Stimulated activated CD4-positive, alpha-beta T cell treated with anti-CD3 and anti-CD28 coated beads, Interleukin-15, amount 100 ng/mL, for 24 hours (primary cell): ENCODE data around the gene WNT3A.
"Not testable (repeated sequence)": the region's sequence is repeated elsewhere in the genome, so short reads cannot be mapped to it uniquely, and the experiment has no call there.

ENCODE experiments used
- DNase-seq: peaks from one replicate; pipeline ENCODE4 v3.0.0-alpha.2; 2020

Gene WNT3A

DNA sequence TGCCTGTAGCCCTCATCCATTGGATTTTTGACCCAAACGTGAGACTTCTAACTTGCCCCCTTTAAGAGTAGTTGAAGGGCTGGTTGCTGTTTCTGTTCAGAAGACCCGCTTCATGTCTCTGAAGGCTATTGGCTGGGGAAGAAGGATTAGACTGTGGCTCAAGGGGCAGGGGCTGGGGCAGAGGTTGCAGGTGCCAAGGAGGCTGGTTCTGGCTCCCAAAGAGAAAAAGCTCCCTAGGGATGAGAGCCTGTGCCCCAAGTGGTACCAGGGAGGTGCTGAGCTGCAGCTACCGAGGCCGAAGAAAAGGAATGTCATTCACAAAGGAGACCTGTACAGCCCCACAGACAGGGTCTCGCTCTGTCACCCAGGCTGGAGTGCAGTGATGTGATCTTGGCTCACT lies 5.8 kb downstream of the WNT3A start:
- no peak for DNase-seq

DNA sequence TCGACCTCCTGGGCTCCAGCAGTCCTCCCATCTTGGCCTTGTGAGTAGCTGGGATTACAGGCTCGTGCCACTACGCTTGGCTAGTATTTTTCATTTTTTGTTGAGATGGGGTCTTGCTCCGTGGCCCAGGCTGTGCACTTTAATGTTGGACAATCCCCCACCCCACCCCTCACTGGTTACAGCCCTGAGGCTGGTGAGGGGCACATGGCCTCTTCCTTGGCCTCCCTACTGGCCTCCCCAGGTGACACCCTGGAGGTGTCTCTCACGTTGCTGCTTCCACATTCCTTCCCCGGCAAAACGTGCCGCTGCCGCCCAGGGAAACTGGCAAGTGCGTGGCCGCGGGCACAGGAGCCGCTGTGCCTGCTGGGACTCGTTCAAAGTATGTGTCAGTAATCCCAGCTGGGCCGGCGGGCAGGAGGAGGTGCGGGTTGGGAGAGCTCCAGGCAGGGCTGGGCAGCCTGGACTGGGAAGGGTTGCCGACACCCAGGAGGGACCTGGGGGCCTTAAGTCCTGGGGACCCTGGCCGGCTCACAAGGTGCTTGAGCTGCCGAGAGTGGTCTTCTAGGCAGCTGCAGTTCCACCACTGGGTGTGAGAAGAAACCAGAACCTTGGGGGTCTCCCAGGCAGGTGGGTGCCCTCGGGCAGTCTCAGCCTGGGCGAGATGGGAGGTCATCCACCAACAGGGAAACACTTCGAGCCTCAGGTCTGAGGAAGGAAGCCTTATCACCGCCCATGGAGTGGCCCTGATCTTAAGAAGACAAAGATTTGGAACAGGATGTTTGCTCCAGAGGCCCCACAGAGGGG lies 6.5 kb downstream of the WNT3A start:
- no peak for DNase-seq

DNA sequence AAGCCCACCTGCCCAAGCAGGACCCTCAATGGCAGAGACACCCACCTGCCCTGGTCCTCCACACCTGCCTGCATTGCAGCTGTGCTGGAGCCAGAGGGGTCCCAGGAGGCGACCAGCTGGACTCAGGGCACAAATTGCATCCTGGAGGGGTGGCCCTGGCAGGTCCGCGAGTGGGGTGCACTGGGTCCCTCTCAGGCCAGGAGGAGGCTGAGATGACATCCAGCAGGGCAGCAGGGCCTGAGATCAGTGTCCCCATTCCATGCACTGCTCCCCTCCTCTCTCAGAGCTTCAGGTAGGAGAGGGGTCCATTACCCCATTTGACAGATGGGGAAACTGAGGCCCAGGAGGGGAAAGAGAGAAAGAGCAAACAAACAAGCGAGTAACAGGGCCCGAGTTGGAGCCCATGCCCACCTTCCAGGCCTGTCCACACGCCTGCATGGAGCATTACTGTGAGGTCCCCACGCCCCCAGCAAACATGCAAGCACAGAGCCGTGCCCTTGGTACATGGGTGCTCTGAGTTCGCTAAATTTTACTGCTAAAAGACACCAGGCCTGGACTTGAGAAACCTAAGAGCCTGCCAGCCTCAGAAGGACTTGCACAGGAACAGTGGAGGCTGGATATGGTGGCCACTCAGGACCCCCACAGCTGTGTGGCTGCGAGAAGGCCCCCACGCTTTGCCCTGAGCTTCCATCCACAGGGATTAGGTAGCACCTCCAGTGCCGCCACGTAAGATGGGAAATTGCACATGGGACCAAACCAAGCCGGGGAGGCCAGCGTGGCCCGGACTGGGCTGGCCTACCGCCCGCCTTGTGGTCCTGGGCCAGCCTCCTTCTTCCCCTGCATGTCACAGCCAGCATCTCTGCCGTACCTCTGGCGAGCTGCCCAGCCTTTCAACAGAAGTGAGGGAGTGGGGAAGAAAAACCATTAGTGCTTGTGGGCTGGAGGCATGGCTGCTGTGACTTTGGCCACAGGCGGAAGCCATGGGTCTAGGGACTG lies 7.4 kb downstream of the WNT3A start:
- DNase-seq = no peak

DNA sequence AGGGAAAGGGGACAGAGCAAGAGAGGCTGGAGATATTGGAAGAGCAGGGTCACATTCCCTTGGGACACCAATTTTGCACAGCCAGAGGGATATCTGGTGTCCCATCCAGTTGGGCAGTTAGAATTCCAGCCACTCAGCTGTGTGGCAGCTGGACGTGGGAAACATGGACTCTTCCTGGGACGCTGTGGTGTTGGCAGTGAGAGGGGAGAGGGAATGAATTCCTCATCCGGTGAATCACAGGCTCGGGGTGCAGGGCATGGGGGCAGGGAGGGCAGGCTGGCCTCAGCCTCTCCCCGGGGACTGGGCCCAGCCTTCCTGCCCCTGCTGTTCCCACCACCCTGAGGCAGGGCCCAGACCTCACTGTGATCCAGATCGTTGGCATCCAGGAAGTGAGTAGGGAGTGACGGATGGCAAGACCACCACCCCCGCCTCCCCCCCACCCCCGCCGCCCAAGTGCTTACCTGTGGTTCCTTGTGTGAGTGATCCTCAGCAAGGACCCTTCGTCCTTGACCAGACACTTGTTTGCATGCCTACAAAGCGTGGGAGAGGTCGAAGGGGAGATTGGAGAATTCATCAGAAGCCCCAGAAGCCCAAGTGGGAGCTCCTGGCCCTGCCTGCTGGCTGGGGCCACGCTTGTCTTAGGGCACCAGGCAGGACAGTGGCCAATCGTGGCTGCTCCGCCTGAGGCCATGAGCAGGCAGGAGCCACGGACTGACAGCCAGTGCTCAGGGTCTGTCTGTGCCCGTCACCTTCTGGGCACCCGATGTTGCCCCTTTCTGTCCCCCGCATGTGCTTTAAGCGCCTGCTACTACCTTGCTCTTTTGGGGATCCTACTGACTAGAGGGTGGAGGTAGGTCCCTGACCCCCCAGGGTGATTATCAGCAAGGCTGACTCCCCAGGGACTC lies 8.7 kb downstream of the WNT3A start:
- DNase-seq = no peak

DNA sequence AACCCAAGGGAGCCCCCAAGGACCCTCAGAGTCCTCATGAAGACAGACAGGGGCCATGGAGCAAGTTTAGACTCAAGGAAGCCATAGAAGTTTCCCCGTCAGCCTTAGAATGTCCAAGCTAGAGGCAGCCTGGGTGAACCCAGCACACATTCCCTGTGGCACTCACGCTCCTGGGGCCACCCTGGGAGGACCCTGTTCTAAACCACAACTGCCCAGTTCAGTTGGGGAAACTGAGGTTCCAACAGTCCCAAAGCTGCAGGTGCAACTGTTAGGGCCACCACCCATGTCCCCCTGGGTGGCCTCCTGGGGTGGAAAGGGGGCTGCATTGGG lies 9.3 kb downstream of the WNT3A start:
- no peak for DNase-seq

DNA sequence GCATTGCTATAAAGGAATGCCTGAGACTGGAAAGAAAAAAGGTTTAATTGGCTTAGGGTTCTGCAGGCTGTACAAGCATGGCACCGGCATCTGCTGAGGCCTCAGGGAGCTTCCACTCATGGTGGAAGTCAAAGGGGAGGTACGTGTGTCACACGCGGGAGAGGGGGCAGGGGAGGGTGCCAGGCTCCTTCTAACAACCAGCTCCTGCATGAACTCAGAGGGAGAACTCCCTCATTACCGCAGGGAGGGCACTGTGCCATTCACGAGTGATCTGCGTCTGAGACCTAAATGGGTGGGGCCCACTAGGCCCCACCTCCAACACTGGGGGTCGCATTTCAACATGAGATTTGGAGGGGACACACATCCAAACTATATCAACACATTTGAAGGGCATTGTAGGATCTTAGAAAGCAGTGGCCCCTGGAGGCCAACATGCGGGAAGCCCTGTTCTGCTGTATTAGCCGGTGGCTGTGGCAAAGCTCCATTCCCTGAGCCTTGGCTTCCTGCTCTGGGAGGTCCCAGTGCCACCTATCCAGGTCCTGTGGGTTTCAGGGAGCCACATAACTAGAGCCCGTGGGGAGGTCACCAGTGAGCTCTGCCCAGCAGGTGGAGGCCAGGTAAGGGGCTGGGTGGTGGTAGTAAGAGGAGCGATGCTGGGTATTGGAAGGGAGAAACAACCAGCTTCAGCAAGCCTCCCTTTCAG lies 10.0 kb downstream of the WNT3A start:
- DNase-seq = no peak

DNA sequence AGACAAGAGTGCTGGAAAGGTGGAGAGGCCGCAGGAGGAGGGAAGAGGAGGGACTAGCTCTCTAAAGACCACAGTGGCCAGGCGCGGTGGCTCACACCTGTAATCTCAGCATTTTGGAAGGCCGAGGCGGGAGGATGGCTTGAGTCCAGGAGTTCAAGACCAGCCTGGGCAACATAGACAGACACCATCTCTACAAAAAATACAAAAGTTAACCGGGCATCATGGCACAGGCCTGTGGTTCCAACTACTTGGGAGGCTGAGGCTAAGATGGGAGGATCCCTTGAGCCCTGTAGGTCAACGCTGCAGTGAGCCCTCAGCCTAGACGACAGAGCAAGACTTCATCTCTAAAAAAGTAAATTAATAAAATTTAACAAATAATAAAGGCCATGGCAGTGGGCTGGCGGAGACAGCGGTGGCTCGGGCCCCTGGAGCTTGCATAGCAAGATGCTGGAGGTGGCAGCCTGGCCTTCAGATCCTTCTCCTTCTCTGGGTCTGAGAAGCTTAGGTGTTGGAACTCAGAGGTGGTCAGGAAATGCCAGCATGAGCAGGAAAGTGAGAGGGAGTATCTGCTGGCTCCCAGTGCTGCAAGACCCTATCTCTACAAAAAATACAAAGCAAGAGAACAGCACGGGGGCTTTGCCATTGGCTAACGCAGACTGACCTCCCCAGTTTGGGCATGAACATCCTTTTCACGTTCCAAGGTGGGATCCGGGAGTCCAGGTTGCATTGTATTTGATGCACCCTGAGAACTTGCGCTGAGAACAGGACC lies 10.7 kb downstream of the WNT3A start:
- no peak for DNase-seq

DNA sequence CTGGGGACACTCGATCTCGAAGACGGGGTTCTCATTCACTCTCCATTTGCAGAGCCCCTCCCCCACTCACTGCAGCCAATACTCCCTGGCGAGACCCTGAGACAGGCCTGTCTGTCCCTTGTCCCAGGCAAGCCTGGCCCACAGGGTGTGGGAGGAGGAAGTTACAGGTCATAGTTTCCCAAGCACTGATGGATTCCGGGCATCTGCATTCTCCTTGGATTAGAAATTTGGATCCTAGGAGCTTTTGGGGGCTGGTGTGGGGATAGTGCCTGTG lies 11.3 kb downstream of the WNT3A start:
- no peak for DNase-seq

DNA sequence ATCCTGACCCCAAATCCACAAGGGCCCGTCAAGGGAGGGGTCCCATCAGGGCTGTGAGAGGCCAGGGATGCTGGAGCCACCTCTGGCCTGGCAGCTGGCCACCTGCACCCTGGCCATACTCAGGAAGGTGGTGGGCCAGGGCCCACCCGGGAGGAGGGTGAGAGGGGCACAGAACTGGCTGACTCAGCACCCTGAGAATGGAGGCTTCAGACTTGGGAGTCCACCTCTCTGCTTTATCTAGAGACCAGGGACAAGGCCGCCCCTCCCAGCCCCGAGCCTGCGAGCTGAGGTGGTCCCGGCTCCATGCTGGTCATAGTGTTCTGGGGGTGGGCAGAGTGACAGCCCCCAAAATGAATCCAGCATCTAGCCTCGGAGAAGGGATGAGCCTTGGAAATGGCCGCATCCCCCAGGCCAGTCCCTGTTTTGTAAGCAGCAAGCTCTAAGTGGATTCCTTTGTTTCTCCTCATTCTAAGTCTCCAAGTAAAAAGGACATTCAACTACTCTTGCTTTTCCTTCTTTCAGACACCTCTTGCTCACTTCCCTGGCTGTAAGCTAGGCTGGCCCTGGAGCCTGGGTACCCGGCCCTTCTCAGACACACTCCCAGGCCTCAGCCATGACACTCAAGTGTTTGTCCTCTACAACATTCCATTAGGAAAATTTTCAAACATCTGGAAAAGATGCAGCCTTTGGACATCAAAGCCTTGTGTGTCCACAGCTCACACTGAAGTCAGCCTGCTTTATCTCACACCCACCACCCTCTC lies 12.3 kb downstream of the WNT3A start:
- no peak for DNase-seq

DNA sequence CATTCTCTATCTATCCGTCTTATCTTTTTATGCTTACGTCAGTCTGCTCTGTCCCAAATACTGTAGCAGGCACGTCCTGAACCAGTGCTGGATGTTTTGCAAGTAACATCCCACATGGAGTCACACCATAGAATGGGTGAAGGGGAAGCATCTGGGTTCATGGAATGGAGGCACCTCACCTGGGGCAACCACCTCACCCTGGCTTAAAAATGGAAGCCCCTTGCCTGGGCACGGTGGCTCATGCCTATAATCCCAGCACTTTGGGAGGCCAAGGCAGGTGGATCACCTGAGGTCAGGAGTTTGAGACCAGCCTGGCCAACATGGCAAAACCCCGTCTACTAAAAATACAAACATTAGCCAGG lies 12.9 kb downstream of the WNT3A start:
- DNase-seq = not testable (repeated sequence)

DNA sequence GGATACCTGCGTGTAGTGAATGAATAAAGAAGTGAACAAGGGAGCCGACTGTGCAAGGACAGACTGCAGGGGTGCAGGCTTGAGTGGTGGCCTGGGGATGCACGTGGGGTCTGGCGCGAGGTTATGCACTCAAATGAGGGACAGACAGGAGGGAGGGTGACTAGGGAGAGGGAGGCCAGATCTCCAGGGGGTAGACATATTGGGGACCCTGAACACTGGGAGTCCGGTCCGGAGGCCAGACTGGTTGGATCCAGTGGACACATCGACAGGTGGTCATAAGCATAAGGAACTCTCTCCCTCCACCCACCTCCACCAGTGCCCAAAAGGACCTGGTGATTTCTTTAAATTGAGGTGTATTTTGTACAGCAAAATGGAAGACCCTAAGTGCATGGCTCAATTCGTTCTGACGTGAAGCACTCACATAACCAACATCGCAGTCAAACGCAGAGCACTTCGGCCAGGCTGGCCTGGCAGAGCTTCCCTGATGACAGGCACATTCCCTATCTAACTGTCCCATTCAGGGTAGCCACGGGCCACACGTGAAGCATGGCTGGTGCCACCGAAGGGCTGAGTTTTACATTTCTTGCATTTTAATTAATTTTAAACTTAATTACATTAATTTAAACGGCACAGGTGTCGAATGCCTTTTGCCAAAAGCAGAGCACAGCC lies 14.0 kb downstream of the WNT3A start:
- DNase-seq = no peak

DNA sequence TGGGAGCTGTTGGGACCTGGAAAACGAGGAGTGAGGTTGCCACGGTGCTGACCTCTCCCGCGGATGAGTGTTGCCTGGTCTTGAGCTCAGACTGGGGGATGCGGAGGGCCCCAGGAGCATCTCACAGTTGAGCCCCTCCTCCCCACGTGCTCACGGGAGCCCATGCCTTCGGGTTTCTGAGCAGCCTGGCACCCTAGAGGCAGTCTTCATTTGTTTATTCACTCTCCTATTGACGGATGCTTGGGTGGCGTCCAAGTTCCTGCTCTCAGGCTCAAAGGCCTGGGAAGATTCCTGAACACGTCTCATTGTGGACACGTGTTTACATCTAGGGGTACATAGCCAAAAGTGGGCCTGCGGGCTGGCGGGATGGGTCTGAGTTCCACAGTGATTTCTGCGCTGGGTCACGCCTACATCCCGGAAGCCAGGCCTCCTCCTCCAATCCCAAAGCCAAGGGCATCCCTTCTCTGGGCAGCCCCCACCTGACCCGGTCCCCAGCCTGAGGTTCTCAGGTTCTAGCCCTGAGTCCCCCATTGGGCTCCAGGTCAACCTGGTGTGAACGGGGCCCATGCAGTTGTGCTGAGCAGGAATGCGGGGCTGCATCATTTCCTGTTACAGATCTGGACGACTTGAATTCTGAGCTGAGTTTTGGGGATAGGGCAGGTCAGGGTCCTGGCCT lies 14.7 kb downstream of the WNT3A start:
- no peak for DNase-seq

DNA sequence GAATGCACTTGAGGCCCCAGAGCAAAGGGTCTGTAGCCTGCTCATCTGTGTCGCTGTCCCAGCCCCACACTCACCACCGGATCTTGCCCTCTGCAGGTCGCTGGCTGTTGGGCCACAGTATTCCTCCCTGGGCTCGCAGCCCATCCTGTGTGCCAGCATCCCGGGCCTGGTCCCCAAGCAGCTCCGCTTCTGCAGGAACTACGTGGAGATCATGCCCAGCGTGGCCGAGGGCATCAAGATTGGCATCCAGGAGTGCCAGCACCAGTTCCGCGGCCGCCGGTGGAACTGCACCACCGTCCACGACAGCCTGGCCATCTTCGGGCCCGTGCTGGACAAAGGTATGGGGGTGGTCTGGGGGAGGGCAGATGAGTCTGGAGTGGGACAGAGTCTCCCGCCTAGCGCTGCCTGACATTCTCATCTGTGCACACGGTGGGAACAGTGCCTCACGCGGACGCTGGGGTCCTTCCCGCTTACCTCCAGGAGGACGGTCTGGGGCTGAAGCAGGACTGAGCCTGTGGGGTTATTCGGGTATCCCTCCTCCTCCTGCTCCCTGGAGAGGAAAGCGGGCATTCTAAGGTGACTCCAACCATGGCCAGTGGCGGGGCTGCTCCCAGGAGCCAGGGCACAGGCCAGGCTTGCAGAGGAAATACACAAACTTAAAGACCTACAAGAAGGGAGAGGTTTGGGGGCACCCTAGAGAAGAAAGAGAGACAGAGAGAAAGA lies 15.9 kb downstream of the WNT3A start:
- no peak for DNase-seq

DNA sequence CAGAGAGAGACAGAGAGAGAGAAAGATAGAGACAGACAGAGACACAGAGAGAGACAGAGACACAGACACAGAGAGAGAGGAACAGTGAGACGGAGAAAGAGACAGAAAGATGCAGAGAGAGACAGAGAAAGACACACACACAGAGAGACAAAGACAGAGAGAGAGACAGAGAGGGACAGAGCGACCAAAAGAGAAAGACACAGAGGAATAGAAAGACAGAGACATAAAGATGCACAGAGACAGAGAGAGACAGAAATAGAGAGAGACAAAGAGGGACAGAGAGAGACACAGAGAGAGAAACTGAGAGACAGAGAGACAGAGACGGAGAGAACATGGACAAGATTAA lies 16.5 kb downstream of the WNT3A start:
- no peak for DNase-seq

DNA sequence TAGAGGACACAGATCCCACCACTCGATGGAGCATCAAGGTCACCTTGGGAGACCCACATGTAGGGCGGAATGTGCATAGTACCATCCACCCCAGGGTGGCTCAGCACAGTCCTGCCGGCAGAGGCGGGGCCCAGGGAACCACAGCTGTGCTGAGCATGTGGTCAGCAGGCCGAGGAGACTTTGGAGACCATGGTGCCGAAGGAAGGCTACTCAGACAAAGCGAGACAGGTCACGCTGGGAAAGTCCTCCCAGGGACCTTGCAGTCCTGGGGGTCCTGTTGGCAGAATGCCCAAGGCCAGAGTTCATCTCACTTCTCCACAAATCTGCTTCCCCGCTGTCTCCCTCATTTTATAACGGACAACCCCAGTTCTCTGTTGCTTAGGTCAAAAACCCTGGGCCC lies 22.5 kb downstream of the WNT3A start:
- no peak for DNase-seq

DNA sequence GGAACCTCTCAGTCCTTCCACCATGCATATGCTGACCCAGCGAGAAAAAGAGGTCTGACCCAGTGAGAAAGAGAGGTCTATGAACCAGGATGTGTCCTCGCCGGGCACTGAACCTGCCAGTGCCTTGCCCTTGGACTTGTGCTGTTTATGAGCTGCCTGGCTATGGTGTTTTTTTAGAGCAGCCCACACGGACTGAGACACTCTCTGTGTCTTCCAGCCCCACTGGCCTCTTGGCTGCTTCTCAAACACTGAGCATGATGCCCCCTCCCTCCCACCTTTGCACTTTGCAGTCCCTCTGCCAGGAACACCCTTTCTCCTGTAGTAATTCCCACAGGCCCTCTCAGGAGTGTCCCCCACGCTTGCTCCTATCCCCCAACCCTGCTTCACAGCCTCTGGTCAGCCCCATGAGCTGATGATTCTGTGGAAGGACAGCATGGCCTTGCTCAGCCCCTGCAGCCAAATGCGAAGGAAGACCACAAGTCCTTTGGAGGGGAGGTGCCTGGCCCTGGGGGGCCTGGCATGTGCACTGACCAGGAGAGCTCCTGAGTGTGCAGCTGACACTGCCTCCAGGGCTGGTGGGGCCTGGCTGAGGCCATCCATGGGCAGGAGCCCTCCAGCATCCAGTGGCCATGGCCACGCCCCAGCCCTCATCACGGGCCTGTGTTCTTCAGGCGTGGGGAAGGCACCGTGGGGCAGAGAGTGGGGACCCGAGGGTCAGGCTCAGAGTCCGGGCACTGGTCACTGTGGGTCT lies 23.8 kb downstream of the WNT3A start:
- no peak for DNase-seq

DNA sequence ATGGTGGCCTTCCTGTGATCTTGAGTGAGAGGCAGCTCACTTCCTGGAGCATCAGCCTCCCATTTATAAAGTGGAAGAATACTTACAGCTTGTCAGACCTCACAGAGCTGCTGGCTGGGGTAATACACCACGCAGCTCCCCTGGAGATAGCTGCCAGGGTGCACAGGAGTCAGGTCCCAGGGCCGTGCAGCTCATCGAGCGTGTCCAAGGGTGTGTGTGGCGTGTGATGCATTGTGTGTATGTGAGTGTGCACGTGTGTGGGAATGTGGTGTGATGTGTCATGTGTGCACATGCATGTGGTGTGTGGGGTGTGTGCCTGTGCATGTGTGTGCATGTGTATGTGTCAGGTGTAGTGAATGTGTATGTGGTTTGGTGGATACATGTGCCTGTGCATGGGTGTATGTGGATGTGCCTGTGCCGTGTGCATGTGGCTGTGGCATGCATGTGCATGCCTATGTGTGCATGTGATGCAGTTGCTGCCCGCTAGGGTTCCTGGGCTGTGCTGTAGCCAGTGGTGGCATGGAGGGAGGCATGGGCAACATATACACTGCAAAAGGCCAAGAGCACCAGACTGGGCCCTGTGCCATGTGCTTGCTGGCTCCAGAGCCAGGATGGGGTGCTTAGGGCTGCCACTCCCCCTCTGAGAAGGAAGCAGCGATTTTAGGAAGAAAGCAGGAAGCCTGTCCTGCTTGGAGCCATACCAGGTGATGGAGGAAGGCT lies 24.6 kb downstream of the WNT3A start:
- no peak for DNase-seq

DNA sequence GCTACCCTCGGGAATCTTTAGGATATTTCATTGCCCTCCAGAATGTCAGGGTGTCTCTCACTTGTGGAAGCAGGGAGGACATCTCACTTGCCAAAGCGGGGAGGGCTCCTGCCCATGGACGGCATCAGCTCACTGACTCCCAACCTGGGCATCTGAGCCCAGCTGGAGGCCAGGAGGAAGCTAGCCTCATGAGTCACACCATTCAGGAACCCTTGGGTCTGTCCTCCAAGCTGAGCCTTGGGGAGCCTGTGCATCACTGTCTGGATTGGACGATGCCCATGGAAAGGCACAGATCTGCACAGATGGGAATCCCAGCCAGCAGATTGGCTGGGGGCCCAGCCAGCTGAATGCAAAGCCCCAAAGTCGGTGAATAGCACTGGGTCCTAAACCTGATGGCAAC lies 25.2 kb downstream of the WNT3A start:
- DNase-seq = no peak
